GM12878 (cell line): ENCODE measurements around the gene LENG1. TPM values are rescaled to one million over a fixed set of nuclear protein-coding genes. Genes with fewer than 3 reads are reported as not detected.

Experiments used
- ATAC-seq: fragments of 200-7000 bp; cut with Tn5 transposase; 3 replicates; pipeline ENCODE4 v1.9.1; 2020; ENCODE audit warnings: mild to moderate bottlenecking, moderate library complexity
- BruUV-seq: library from RNA; stranded (reverse); fragments of 400-500 nt; replicated peaks from 2 replicates; lab custom pipeline; 2021; lab: Mats Ljungman, UMichigan
- CTCF ChIA-PET: fragments of 300-600 bp; sonication (Branson Sonifier 250); formaldehyde crosslinking; extraction: SDS; loops from one replicate; lab custom pipeline; 2021; ENCODE audit warnings: inconsistent platforms; lab: Yijun Ruan, JAX
- POLR2A ChIA-PET: fragments of 350-600 bp; formaldehyde crosslinking; extraction: SDS; loops from one replicate; lab custom pipeline; 2021; ENCODE audit warnings: inconsistent platforms; lab: Charles Lee
- RAD21 ChIA-PET: fragments of 300-600 bp; sonication (Branson Sonifier 250); formaldehyde crosslinking; loops from one replicate; lab custom pipeline; 2023; ENCODE audit warnings: antibody characterized with exemption; ENCODE audit not compliant: unreplicated experiment; lab: Charles Lee
- SMC1A ChIA-PET: fragments of 300-600 bp; sonication (Branson Sonifier 250); formaldehyde crosslinking; loops from one replicate; lab custom pipeline; 2023; ENCODE audit not compliant: unreplicated experiment, uncharacterized antibody; lab: Charles Lee
- DNase-seq: peaks from one replicate; pipeline ENCODE4 v3.0.0-alpha.2; 2011; ENCODE audit warnings: low read depth, low spot score
- FAIRE-seq: peaks from 3 replicates; lab custom pipeline; 2011; peaks lifted over from hg19 to GRCh38; lab: Jason Lieb, UNC
- H2AFZ ChIP-seq: 2 replicates; pipeline ENCODE4 v1.6.0; 2011; ENCODE audit warnings: low read depth, low read length, control low read depth; ENCODE audit not compliant: control insufficient read depth
- H3K27ac ChIP-seq: 2 replicates; pipeline ENCODE4 v1.5.1; 2011; ENCODE audit warnings: control low read depth; ENCODE audit not compliant: control insufficient read depth, insufficient read depth
- H3K27me3 ChIP-seq, 2 experiments: replicated peaks in 1 of 2; 2 replicates each; pipeline versions ENCODE4 v1.6.0 to v1.6.1; 2011; ENCODE audit warnings: low read length in 1 of 2; ENCODE audit not compliant: control insufficient read depth in 2 of 2, insufficient read depth in 2 of 2
- H3K36me3 ChIP-seq, 2 experiments: 2 replicates each; pipeline ENCODE4 v1.5.1; 2011; ENCODE audit warnings: low read length in 1 of 2; ENCODE audit not compliant: control insufficient read depth in 2 of 2, insufficient read depth in 2 of 2
- H3K4me1 ChIP-seq: 2 replicates; pipeline ENCODE4 v1.6.1; 2011; ENCODE audit warnings: mild to moderate bottlenecking, low read length, moderate library complexity, mixed read lengths; ENCODE audit not compliant: control insufficient read depth, insufficient read depth
- H3K4me2 ChIP-seq: 2 replicates; pipeline ENCODE4 v1.6.0; 2011; ENCODE audit warnings: control low read depth; ENCODE audit not compliant: control insufficient read depth, insufficient read depth
- H3K4me3 ChIP-seq: fragments of 200-600 bp; sonication (generic); 2 replicates; pipeline ENCODE4 v1.5.1; 2016
- H3K79me2 ChIP-seq: 2 replicates; pipeline ENCODE4 v1.6.0; 2011; ENCODE audit warnings: low read length; ENCODE audit not compliant: control insufficient read depth, insufficient read depth
- H3K9ac ChIP-seq: 2 replicates; pipeline ENCODE4 v1.8.0; 2011; ENCODE audit warnings: low read length, control low read depth, mixed read lengths; ENCODE audit not compliant: control insufficient read depth, insufficient read depth
- H3K9me3 ChIP-seq: replicated peaks from 3 replicates; pipeline ENCODE4 v1.5.1; 2011; ENCODE audit warnings: mild to moderate bottlenecking, low read length; ENCODE audit not compliant: control insufficient read depth, insufficient read depth
- H4K20me1 ChIP-seq: 2 replicates; pipeline ENCODE4 v1.6.0; 2011; ENCODE audit not compliant: control insufficient read depth, insufficient read depth
- BCL11A ChIP-seq: IDR thresholded peaks from 2 replicates; pipeline ENCODE4 v1.6.1; 2011; ENCODE audit warnings: low read depth, low read length
- EGR1 ChIP-seq, 2 experiments: IDR thresholded peaks; 1 replicate in 1 of 2; 2 replicates in 1 of 2; pipeline ENCODE4 v1.6.1; 2011 to 2012; ENCODE audit warnings: low read depth in 2 of 2, low read length in 2 of 2, borderline replicate concordance in 1 of 2, mild to moderate bottlenecking in 1 of 2, moderate library complexity in 1 of 2
- HSF1 ChIP-seq: fragments of 150-350 bp; IDR thresholded peaks from 2 replicates; pipeline ENCODE4 v1.6.1; 2014; ENCODE audit warnings: mild to moderate bottlenecking, low read depth, low read length
- JUND ChIP-seq: IDR thresholded peaks from 2 replicates; pipeline ENCODE4 v1.6.1; 2012; ENCODE audit warnings: low read depth, mild to moderate bottlenecking, low read length, improper control_type of control experiment, moderate library complexity
- KAT2A ChIP-seq: conservative IDR thresholded peaks from 2 replicates; pipeline ENCODE4 v1.6.1; 2011; ENCODE audit warnings: low read depth, low read length; ENCODE audit not compliant: control insufficient read depth
- NR2C2 ChIP-seq: IDR thresholded peaks from 2 replicates; pipeline ENCODE4 v1.6.1; 2011; ENCODE audit warnings: borderline replicate concordance, low read depth; ENCODE audit not compliant: control insufficient read depth, insufficient read length
- NR2F1 ChIP-seq: fragments of 450-650 bp; conservative IDR thresholded peaks from 2 replicates; pipeline ENCODE4 v1.6.1; 2017; ENCODE audit warnings: mild to moderate bottlenecking
- PKNOX1 ChIP-seq: fragments of 450-650 bp; IDR thresholded peaks from 2 replicates; pipeline ENCODE4 v1.6.1; 2016; ENCODE audit warnings: mild to moderate bottlenecking
- RCOR1 ChIP-seq: conservative IDR thresholded peaks from 2 replicates; pipeline ENCODE4 v1.6.1; 2012; ENCODE audit warnings: low read depth, low read length, improper control_type of control experiment
- REST ChIP-seq: IDR thresholded peaks from 2 replicates; pipeline ENCODE4 v1.6.1; 2012; ENCODE audit warnings: mild to moderate bottlenecking, low read depth, low read length
- SKIL ChIP-seq: fragments of 450-650 bp; IDR thresholded peaks from 2 replicates; pipeline ENCODE4 v1.6.1; 2017; ENCODE audit warnings: mild to moderate bottlenecking, low read depth, inconsistent platforms; ENCODE audit not compliant: poor library complexity, severe bottlenecking
- WGBS: methylation state at CpG from one replicate; pipeline ENCODE4 v1.1.6; 2016; ENCODE audit warnings: low lambda C conversion rate; ENCODE audit not compliant: insufficient replicate concordance, insufficient coverage; ENCODE audit errors: missing lambda C conversion rate; 5-methylcytosine and 5-hydroxymethylcytosine counted together
- in situ Hi-C: fragments of 300-500 bp; cut with MboI; formaldehyde crosslinking; loops from 9 replicates; pipeline ENCODE4 v1.14.3; 2018; ENCODE audit warnings: mixed read lengths
- intact Hi-C: fragments of 100-400 bp; cut with micrococcal nuclease; formaldehyde crosslinking; loops from one replicate; pipeline ENCODE4 v1.14.2; 2022; ENCODE audit not compliant: unreplicated experiment
- polyA plus RNA-seq, 11 experiments: library from polyadenylated mRNA; depleted of rRNA in 4 of 11; unstranded in 6 of 11; stranded (reverse) in 5 of 11; fragments of >200 nt; fragmentation: Nextera tagmentation in 4 of 11; fragmentation: Illumina TruSeq in 1 of 11; extraction: Ambion mirVana in 4 of 11; extraction: Trizol in 1 of 11; gene quantifications; 1 replicate in 1 of 11; 2 replicates in 10 of 11; pipeline versions ENCODE4 v1.2.1 to v1.2.3, GENCODE V29; 2011 to 2016; ENCODE audit warnings: inconsistent platforms in 2 of 11, missing spikeins in 2 of 11, low read depth in 1 of 11
- total RNA-seq, 4 experiments: library from RNA; depleted of rRNA in 3 of 4; stranded (reverse); fragments of >200 nt in 3 of 4; fragmentation: Illumina TruSeq in 1 of 4; extraction: Trizol in 1 of 4; gene quantifications; 2 replicates each; pipeline versions ENCODE4 v1.2.1 to v1.2.3, GENCODE V29; 2013 to 2021

The LENG1 gene
- total and polyA plus RNA-seq, 10 of the 15 experiments (the other 5 are each of a cell fraction or from before 2014, with no cell fraction given), result 0.21 to 10.8 (median 5.8) TPM

GRCh38 chr19:54129617-54129996 is 29.9 kb downstream of the LENG1 start (continued):
- no peak for TF ChIP-seq HSF1

GRCh38 chr19:54128796-54129616 is 30.5 kb downstream of the LENG1 start:
- no TSS peak for BruUV-seq
- no peak overlapping the region for H3K4me3 ChIP-seq
- H3K79me2 ChIP-seq, result no peaks in the 10 kb centered on the region
- peaks cover 2% of the 10 kb centered on the region; the same call in 2 of the 3 replicates for H3K9me3 ChIP-seq
- in situ Hi-C loops, result loop anchor here (25.0 kb wide), 1 partner anchor 1533 kb away; the partner anchor contains the start of gene U2AF2
- intact Hi-C loops, result no loop called here
- no peak overlapping the region for H2AFZ ChIP-seq
- no peaks in the 10 kb centered on the region for H4K20me1 ChIP-seq
- WGBS, result over 99% methylated on average over 41 of the region's 41 CpGs
- DNase-seq (no peak), FAIRE-seq (no peak), ATAC-seq (no peak)
- ChIA-PET SMC1A (no interaction called here), POLR2A (no interaction called here), RAD21 (no interaction called here), CTCF (no interaction called here)
- no peak overlapping the region for H3K27ac ChIP-seq
- peaks cover 0 to 22% of the 10 kb centered on the region in 2 experiments; a peak in 3 of 4 replicates for H3K36me3 ChIP-seq
- H3K4me1 ChIP-seq, result no peaks in the 10 kb centered on the region
- H3K9ac ChIP-seq, result no peak overlapping the region
- H3K27me3 ChIP-seq, result no peaks in the 10 kb centered on the region
- no peak overlapping the region for H3K4me2 ChIP-seq
- TF ChIP-seq NR2C2, result no peak
- TF ChIP-seq RCOR1, result no peak
- no peak for TF ChIP-seq BCL11A
- TF ChIP-seq JUND, result no peak
- no peak for TF ChIP-seq NR2F1
- TF ChIP-seq SKIL, result no peak
- no peak for TF ChIP-seq EGR1 (IDR thresholded peaks at IDR 0.05; ENCODE audit: borderline replicate concordance in 1 of 2, low read depth in 2 of 2, low read length in 2 of 2)
- no peak for TF ChIP-seq KAT2A
- TF ChIP-seq REST, result no peak
- no peak for TF ChIP-seq PKNOX1
